ENCODE results near the gene VSX1. TPM values are rescaled to one million over a fixed set of nuclear protein-coding genes. Genes with fewer than 3 reads are reported as not detected.

Gene VSX1
- total RNA-seq, 1 donor from 2014 or later, result not detected

DNA sequence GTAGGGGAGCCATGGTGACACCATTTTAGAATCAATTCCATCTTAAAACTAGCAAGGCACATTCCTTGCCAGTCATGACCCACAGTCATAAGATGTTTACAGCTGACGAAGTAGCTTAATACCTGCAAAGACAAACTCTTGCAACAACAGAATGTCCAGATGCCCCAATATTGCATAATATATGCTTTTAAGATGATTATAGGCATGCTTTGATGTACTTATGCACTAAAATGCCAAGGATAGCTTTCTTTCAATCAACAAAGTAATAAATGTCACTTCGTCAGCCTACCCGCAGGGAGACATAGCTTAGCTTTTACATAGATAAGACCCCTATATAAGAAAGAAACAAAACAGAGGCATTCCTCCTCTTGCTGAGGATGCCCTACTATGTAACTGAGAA lies 50.7 kb downstream of the VSX1 start:
- Histone ChIP-seq H3K27ac (no peak overlapping the region), H3K9me3 (no peaks in the 10 kb centered on the region), H3K4me3 (no peak overlapping the region), H3K36me3 (peaks cover 23% of the 10 kb centered on the region), H3K4me1 (peaks cover 37% of the 10 kb centered on the region), H3K27me3 (ENCODE audit: low read depth) (no peaks in the 10 kb centered on the region)
- TF ChIP-seq, protein P1, sequence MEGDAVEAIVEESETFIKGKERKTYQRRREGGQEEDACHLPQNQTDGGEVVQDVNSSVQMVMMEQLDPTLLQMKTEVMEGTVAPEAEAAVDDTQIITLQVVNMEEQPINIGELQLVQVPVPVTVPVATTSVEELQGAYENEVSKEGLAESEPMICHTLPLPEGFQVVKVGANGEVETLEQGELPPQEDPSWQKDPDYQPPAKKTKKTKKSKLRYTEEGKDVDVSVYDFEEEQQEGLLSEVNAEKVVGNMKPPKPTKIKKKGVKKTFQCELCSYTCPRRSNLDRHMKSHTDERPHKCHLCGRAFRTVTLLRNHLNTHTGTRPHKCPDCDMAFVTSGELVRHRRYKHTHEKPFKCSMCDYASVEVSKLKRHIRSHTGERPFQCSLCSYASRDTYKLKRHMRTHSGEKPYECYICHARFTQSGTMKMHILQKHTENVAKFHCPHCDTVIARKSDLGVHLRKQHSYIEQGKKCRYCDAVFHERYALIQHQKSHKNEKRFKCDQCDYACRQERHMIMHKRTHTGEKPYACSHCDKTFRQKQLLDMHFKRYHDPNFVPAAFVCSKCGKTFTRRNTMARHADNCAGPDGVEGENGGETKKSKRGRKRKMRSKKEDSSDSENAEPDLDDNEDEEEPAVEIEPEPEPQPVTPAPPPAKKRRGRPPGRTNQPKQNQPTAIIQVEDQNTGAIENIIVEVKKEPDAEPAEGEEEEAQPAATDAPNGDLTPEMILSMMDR (IDR thresholded peaks at IDR 0.05), result no peak
- ATAC-seq, result no peak
- no peak for DNase-seq
- intact Hi-C loops (cut with DNase I), result no loop called here

DNA sequence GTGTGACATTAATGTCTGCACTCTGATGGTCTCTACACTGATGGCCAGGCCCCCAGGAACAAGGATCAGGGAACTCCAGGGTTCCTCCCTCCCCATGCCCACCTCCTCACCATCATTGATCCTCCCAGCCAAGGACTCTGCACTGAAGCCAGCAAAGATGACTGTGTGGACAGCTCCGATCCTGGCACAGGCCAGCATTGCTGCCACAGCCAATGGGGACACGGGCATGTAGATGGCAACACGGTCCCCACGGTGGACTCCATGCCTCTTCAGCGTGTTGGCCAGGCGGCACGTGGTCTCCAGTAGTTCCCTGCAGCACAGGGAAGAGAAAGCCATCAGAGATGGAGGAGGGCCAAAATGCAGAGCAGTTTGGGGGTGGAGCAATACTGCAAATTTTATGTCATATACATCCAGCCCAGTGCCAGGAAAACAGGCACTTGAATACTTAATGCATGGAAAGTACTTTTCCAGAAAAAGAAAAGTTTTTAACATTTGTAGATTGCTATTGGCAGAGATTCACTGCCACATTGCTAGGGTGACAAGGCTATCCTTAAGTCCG lies 51.2 kb downstream of the VSX1 start:
- ATAC-seq (no peak), DNase-seq (peak; percentile 22)
- TF ChIP-seq, protein P1 (IDR thresholded peaks at IDR 0.05), result no peak
- no peak overlapping the region for H3K4me3 ChIP-seq
- intact Hi-C loops (cut with DNase I), result no loop called here
- no peaks in the 10 kb centered on the region for H3K9me3 ChIP-seq
- H3K27me3 ChIP-seq (ENCODE audit: low read depth), result no peaks in the 10 kb centered on the region
- H3K36me3 ChIP-seq, result peaks cover 23% of the 10 kb centered on the region
- peaks cover 32% of the 10 kb centered on the region for H3K4me1 ChIP-seq
- no peak overlapping the region for H3K27ac ChIP-seq

DNA sequence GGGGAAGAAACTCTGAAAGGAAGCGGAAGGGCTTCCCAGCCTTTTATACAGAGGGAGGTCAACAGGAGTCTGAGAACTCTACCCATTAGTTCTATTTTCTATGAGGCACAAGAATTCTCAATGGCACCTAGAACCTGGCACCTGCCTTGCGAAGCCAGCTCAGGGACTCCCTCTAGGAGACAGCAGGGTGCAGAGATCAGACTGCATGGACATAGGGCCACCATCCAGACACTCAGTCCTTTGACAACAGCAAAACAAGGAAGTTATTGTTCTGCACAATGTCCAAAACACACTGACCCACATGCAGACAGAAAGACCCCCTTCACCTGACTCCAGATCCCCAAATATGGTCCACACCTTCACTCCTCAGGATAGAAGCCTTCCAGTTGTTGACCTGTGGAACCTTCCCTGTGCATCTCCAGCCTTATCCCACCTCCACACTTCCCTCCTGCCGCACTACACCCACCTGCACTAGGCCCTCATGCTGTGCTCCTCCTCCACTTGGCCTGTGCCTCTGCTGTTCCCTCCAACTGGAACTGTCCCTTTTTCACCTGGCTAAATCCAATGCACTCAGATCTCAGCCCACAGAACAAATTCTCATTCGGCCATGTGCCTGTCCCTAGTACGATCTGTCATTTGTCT lies 51.8 kb downstream of the VSX1 start:
- Histone ChIP-seq H3K27me3 (ENCODE audit: low read depth) (no peaks in the 10 kb centered on the region), H3K27ac (no peak overlapping the region), H3K9me3 (no peaks in the 10 kb centered on the region), H3K4me1 (peaks cover 26% of the 10 kb centered on the region), H3K4me3 (no peak overlapping the region), H3K36me3 (peaks cover 23% of the 10 kb centered on the region)
- DNase-seq (peak; percentile 13), ATAC-seq (no peak)
- intact Hi-C loops (cut with DNase I), result no loop called here
- TF ChIP-seq, protein P1 (IDR thresholded peaks at IDR 0.05), result no peak

DNA sequence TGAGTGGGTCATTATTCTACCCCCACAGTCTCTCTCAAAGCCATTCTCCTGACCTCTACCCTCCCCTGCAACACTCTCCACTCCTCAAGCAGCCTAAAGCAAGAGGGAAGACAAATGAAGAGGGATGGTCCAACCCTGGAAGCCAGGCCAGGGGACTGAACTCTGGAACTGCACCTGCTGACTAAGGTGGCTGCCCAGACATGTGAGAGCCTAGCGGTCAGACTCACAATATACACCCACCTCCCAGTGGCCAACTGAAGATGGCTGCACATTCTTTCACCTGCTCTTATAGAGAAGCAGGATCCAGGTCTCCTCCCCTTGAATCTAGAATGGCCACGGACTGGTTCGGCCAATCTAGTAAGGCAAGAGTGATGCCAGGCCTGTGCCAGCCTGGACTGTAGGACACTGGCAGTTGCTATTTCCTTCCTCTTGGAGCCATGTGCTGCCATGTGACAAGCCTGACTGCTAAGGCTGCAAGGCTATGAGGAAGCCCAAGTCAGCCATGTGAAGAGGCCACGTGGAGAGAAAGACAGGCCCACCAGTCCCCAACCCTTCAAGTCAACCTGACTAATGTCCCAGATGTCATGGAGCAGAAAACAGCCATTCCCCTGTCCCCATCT lies 55.8 kb downstream of the VSX1 start:
- no peaks in the 10 kb centered on the region for H3K9me3 ChIP-seq
- intact Hi-C loops (cut with DNase I), result no loop called here
- H3K27ac ChIP-seq, result no peak overlapping the region
- peaks cover 41% of the 10 kb centered on the region for H3K36me3 ChIP-seq
- no peak for DNase-seq
- peaks cover 8% of the 10 kb centered on the region for H3K4me1 ChIP-seq
- no peaks in the 10 kb centered on the region for H3K27me3 ChIP-seq (ENCODE audit: low read depth)
- ATAC-seq, result peak in 1 of 2 donors; percentile 33
- TF ChIP-seq, protein P1 (IDR thresholded peaks at IDR 0.05), result no peak
- no peak overlapping the region for H3K4me3 ChIP-seq

Other genes starting within 250 kb of the VSX1 start
- 11.7 TPM for gene CST7, start 132.9 kb downstream of the VSX1 start, total RNA-seq
- gene APMAP, start 89.4 kb downstream of the VSX1 start, total RNA-seq, result 82.9 TPM
- gene ACSS1, start 24.0 kb downstream of the VSX1 start, total RNA-seq, result 41.8 TPM
- gene ENTPD6, start 113.6 kb upstream of the VSX1 start, total RNA-seq, result 64.5 TPM
- 57.5 TPM for gene PYGB, start 165.9 kb upstream of the VSX1 start, total RNA-seq

Measured in lower lobe of right lung (tissue), 2 donors.